HepG2 (cell line): Measurements from ENCODE around the gene ARMH4. TPM values are rescaled to one million over a fixed set of nuclear protein-coding genes. Genes with fewer than 3 reads are reported as not detected.

Source experiments
- ATM ChIP-seq: fragments of 450-650 bp; IDR thresholded peaks from 2 replicates; pipeline ENCODE4 v1.7.1; 2017; ENCODE audit warnings: mild to moderate bottlenecking, borderline replicate concordance
- CSRNP1 ChIP-seq: sonication (generic); formaldehyde crosslinking; IDR thresholded peaks from 2 replicates; pipeline ENCODE4 v1.8.1; 2023; ENCODE audit warnings: mild to moderate bottlenecking, missing genetic modification reagents
- HMGXB3 ChIP-seq: sonication (generic); formaldehyde crosslinking; IDR thresholded peaks from 2 replicates; pipeline ENCODE4 v1.4.0; 2020; ENCODE audit warnings: missing genetic modification reagents, borderline replicate concordance
- KAT7 ChIP-seq: IDR thresholded peaks from 2 replicates; pipeline ENCODE4 v1.6.1; 2018; ENCODE audit warnings: borderline replicate concordance, missing compliant biosample characterization
- NBN ChIP-seq: fragments of 450-650 bp; conservative IDR thresholded peaks from 2 replicates; pipeline ENCODE4 v1.6.1; 2017
- PLRG1 ChIP-seq: fragments of 450-650 bp; conservative IDR thresholded peaks from 2 replicates; pipeline ENCODE4 v1.6.1; 2016
- SKI ChIP-seq: fragments of 450-650 bp; IDR thresholded peaks from one replicate; pipeline ENCODE4 v1.6.1; 2018; ENCODE audit warnings: mild to moderate bottlenecking; ENCODE audit not compliant: partially characterized antibody
- ZFP36L1 ChIP-seq: sonication (generic); formaldehyde crosslinking; IDR thresholded peaks from 2 replicates; pipeline ENCODE4 v1.8.0; 2022; ENCODE audit warnings: mild to moderate bottlenecking, missing genetic modification reagents, moderate library complexity
- ZNF124 ChIP-seq: sonication (generic); formaldehyde crosslinking; IDR thresholded peaks from 2 replicates; pipeline ENCODE4 v1.4.0; 2020; ENCODE audit warnings: missing genetic modification reagents
- ZNF280B ChIP-seq: sonication (generic); formaldehyde crosslinking; IDR thresholded peaks from 2 replicates; pipeline ENCODE4 v1.5.0; 2020; ENCODE audit warnings: missing genetic modification reagents, mild to moderate bottlenecking, borderline replicate concordance
- ZNF609 ChIP-seq: sonication (generic); formaldehyde crosslinking; IDR thresholded peaks from 2 replicates; pipeline ENCODE4 v1.4.0; 2020; ENCODE audit warnings: mild to moderate bottlenecking, missing genetic modification reagents, borderline replicate concordance
- ZNF850 ChIP-seq: sonication (generic); formaldehyde crosslinking; conservative IDR thresholded peaks from 2 replicates; pipeline ENCODE4 v1.9.0; 2021; ENCODE audit warnings: mild to moderate bottlenecking, missing genetic modification reagents
- polyA plus RNA-seq, 8 experiments: library from polyadenylated mRNA; depleted of rRNA in 3 of 8; stranded (reverse) in 7 of 8; unstranded in 1 of 8; fragments of >200 nt; fragmentation: Illumina TruSeq in 4 of 8; extraction: Trizol in 4 of 8; gene quantifications; 2 replicates each; pipeline versions ENCODE4 v1.2.1 to v1.2.3, GENCODE V29; 2011 to 2016; ENCODE audit warnings: low read depth in 4 of 8, missing spikeins in 1 of 8, mixed read lengths in 1 of 8; ENCODE audit not compliant: insufficient read depth in 1 of 8
- total RNA-seq, 5 experiments: library from RNA; depleted of rRNA; stranded (reverse); fragments of >200 nt; fragmentation: Illumina TruSeq; extraction: Trizol; gene quantifications; 2 replicates each; pipeline ENCODE4 v1.2.3, GENCODE V29; 2016; ENCODE audit warnings: low read depth in 1 of 5

ARMH4 gene
- total and polyA plus RNA-seq, 2 of the 13 experiments (the other 11 are each of a cell fraction or from before 2014, with no cell fraction given), result 0.02 to 0.18 TPM

- TF ChIP-seq ZNF609 (no peak), ATM (no peak), HMGXB3 (CRISPR knock-in tag) (no peak), NBN (no peak), ZNF850 (CRISPR knock-in tag) (no peak), SKI (no peak), ZNF124 (CRISPR knock-in tag) (no peak), KAT7 (no peak), CSRNP1 (CRISPR knock-in tag) (no peak), ZNF280B (CRISPR knock-in tag) (no peak), ZFP36L1 (CRISPR knock-in tag) (no peak), PLRG1 (no peak)
These were observed 69.4 kb downstream of the ARMH4 start (continued) for GRCh38 chr14:58082491-58083098.
